Heart left ventricle (tissue), 16 donors: ENCODE data around the gene CDC42EP3. TPM values are rescaled to one million over a fixed set of nuclear protein-coding genes. Genes with fewer than 3 reads are reported as not detected.

Experiments
- ATAC-seq, 4 donors: fragments of 200-7000 bp; cut with Tn5 transposase; one replicate each; pipeline ENCODE4 v1.9.1; 2020 to 2022; ENCODE audit warnings: moderate library complexity in 4 of 4, mild to moderate bottlenecking in 3 of 4, moderate number of reproducible peaks in 1 of 4
- DNase-seq, 5 donors: peaks; one replicate each; pipeline ENCODE4 v3.0.0-alpha.2; 2020
- H3K27ac ChIP-seq, 12 donors: fragments of 200-600 bp; sonication (generic) in 4 of 12; one replicate each; pipeline versions ENCODE4 v1.5.0 to v1.8.0; 2016 to 2022; ENCODE audit warnings: mild to moderate bottlenecking in 2 of 12
- H3K27me3 ChIP-seq, 9 donors: fragments of 200-600 bp; sonication (generic) in 2 of 9; one replicate each; pipeline versions ENCODE4 v1.5.1 to v1.8.0; 2016 to 2022; ENCODE audit warnings: mild to moderate bottlenecking in 3 of 9
- H3K36me3 ChIP-seq, 9 donors: fragments of 200-600 bp; sonication (generic) in 2 of 9; one replicate each; pipeline versions ENCODE4 v1.5.0 to v1.8.0; 2018 to 2022; ENCODE audit warnings: mild to moderate bottlenecking in 2 of 9
- H3K4me1 ChIP-seq, 12 donors: fragments of 200-600 bp; sonication (generic) in 4 of 12; one replicate each; pipeline versions ENCODE4 v1.5.0 to v1.8.0; 2016 to 2022; ENCODE audit warnings: mild to moderate bottlenecking in 3 of 12
- H3K4me3 ChIP-seq, 12 donors: fragments of 200-600 bp; sonication (generic) in 4 of 12; one replicate each; pipeline versions ENCODE4 v1.5.0 to v1.8.0; 2017 to 2022; ENCODE audit warnings: mild to moderate bottlenecking in 9 of 12, moderate library complexity in 4 of 12
- H3K9me3 ChIP-seq, 12 donors: fragments of 200-600 bp; sonication (generic) in 4 of 12; one replicate each; pipeline versions ENCODE4 v1.5.0 to v1.8.0; 2016 to 2022; ENCODE audit warnings: mild to moderate bottlenecking in 1 of 12
- POLR2A ChIP-seq, 2 donors: fragments of 450-650 bp; IDR thresholded peaks; one replicate each; pipeline ENCODE4 v1.6.1; 2017; ENCODE audit warnings: antibody characterized with exemption in 2 of 2, mild to moderate bottlenecking in 2 of 2, moderate library complexity in 2 of 2
- WGBS, 4 donors: extraction: QIAGEN DNeasy Blood & Tissue Kit in 2 of 4; methylation state at CpG; one replicate each; pipeline versions ENCODE4 v1.1.5 to v1.1.7; 2013 to 2018; 5-methylcytosine and 5-hydroxymethylcytosine counted together
- intact Hi-C, 10 donors: fragments of 100-400 bp; cut with DNase I; formaldehyde crosslinking; loops; one replicate each; pipeline versions ENCODE4 v1.11.1 to v1.14.2; 2022
- polyA plus RNA-seq, 2 donors: library from polyadenylated mRNA; stranded (reverse); fragments of 200-250 nt; gene quantifications; one replicate each; pipeline ENCODE4 v1.2.3, GENCODE V29; 2013
- total RNA-seq, 9 donors: library from RNA; depleted of rRNA in 2 of 9; stranded (reverse); fragments of >200 nt in 2 of 9; fragmentation: NEBNext Ultra II Directional in 3 of 9; extraction: Animal tissue kit (Norgen Biotek cat#: 25700) in 3 of 9; gene quantifications; one replicate each; pipeline versions ENCODE4 v1.1.0 to v1.2.4, GENCODE V29; 2016 to 2023
- TF ChIP-seq, protein P1 (sequence below), 12 donors: fragments of 200-600 bp; sonication (generic) in 4 of 12; IDR thresholded peaks; one replicate each; pipeline versions ENCODE4 v1.5.0 to v1.8.0; 2018 to 2022; ENCODE audit warnings: antibody characterized with exemption in 12 of 12, mild to moderate bottlenecking in 5 of 12
- donor health status: ischemic (EF 13 %, LVEDD 7.1; RV severe dilation, severe dysfunction).
- donor health status: healthy with polysubstance abuse.
- donor health status: DM: no; HTN: yes; CAD: no.
- donor health status: DM: no; HTN: no; CAD: no.
- donor health status: ischemic (EF 25% LVEDD 6.9; RV normal size, moderate dysfunction).
- donor health status: ischemic (EF 25% LVEDD 5.7; RV mildly dilated, moderate dysfunction).
- donor health status: healthy.
- donor health status: DM: yes; HTN: yes; CAD: no.
- donor health status: ischemic (EF 35%, LVEDD 5.7; RV mildly dilated, moderate dysfunction).
- donor health status: nonischemic (EF 11% LVEDD 7.7; RV severe dilation, severe dysfunction).
- donor health status: DM: yes; HTN: yes; CAD: no.
- donor health status: PGD.
- donor health status: ischemic (EF 29% LVEDD 5.4; RV normal size, mild dysfunction).
- donor health status: nonischemic (EF 23%, LVEDD 6.1; RV moderate dilation, normal function).

Gene CDC42EP3
- total and polyA plus RNA-seq, 11 donors = 32.5 to 189 (median 111) TPM

DNA sequence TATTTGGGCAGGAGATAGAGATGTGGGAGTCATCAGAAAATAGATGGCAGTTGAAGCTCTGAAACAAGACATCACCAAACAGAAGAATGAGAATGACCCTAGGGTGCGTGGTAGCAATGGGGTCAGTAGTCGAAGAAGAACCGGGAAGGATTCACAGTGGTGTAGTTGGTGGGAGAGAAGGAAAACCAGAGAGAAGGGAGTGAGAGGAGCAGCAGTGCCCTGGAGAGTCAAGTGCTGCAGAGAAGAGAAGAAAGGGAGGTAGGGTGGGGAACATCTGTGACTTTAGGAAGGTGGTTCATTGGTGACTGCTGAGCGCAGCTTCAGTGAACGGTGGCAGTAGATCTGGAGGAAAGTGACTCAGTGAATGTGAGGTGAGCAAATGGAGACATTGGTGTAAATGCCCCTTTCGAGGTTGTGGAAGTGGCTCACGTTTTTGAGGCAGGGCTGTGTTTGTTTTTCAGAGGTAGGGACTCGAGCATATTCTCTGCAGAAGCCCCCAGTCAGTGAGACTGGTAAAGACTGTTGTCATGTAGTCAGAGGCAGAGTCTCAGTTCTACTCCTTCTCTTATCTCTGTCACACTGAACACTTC, 36.4 kb downstream of the CDC42EP3 start:
- H3K27me3 ChIP-seq = no peaks in the 10 kb centered on the region
- peaks cover 0 to 65% (median 15%) of the 10 kb centered on the region in 12 donors for H3K4me1 ChIP-seq
- intact Hi-C loops = no loop called here
- peak overlapping the region in 1 of 12 donors; percentile 47 for H3K27ac ChIP-seq
- ATAC-seq (no peak), DNase-seq (no peak)
- no peaks in the 10 kb centered on the region for H3K36me3 ChIP-seq
- no peak for TF ChIP-seq POLR2A (IDR thresholded peaks at IDR 0.05)
- TF ChIP-seq, protein P1, sequence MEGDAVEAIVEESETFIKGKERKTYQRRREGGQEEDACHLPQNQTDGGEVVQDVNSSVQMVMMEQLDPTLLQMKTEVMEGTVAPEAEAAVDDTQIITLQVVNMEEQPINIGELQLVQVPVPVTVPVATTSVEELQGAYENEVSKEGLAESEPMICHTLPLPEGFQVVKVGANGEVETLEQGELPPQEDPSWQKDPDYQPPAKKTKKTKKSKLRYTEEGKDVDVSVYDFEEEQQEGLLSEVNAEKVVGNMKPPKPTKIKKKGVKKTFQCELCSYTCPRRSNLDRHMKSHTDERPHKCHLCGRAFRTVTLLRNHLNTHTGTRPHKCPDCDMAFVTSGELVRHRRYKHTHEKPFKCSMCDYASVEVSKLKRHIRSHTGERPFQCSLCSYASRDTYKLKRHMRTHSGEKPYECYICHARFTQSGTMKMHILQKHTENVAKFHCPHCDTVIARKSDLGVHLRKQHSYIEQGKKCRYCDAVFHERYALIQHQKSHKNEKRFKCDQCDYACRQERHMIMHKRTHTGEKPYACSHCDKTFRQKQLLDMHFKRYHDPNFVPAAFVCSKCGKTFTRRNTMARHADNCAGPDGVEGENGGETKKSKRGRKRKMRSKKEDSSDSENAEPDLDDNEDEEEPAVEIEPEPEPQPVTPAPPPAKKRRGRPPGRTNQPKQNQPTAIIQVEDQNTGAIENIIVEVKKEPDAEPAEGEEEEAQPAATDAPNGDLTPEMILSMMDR (IDR thresholded peaks at IDR 0.05) = no peak
- WGBS, 4 donors = 90 to 96% (median 93%) methylated on average over 8 of the region's 8 CpGs
- no peak overlapping the region for H3K4me3 ChIP-seq
- no peaks in the 10 kb centered on the region for H3K9me3 ChIP-seq

DNA sequence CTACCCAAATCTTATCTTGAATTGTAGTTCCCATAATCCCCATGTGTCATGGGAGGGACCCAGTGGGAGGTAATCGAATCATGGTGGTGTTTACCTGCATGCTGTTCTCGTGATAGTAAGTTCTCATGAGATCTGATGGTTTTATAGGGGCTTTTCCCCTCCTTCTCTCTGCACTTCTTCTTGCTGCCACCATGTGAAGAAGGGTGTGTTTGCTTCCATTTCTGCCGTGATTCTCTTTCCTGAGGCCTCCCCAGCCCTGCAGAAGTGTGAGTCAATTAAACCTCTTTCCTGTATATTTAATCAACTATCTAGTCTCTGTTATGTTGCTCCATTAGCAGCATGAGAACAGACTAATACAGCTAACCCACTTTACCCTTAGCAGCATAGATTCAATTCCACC, 37.6 kb downstream of the CDC42EP3 start:
- no peaks in the 10 kb centered on the region for H3K36me3 ChIP-seq
- H3K4me3 ChIP-seq = no peak overlapping the region
- WGBS, 4 donors = 79 to 94% (median 84%) methylated on average over 3 of the region's 3 CpGs
- no peaks in the 10 kb centered on the region for H3K27me3 ChIP-seq
- no peak overlapping the region for H3K27ac ChIP-seq
- no peak for ATAC-seq
- TF ChIP-seq POLR2A (IDR thresholded peaks at IDR 0.05) = no peak
- H3K4me1 ChIP-seq = peaks cover 0 to 65% (median 20%) of the 10 kb centered on the region in 12 donors
- intact Hi-C loops = no loop called here
- DNase-seq = no peak
- H3K9me3 ChIP-seq = no peaks in the 10 kb centered on the region

DNA sequence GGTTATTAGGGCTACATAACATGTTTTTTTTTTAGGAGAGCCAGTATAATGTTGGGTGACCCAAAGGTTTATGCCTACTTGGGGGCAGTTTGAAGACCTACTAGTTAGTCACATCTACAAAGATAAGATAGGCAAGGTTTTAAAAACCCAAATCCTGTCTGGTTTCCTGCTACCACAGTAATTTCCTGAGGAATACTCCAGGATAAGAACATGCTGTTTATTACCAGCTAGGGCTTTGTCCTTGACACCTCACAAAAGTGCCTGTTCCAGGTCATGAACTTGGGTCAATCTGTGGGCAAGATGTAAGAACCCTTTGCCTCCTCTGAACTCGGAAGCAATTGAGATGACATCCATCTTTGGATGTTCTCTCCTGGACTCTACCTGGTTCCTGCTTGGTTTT, 38.2 kb downstream of the CDC42EP3 start:
- ATAC-seq = no peak
- H3K36me3 ChIP-seq = no peaks in the 10 kb centered on the region
- H3K4me1 ChIP-seq = peaks cover 0 to 59% (median 17%) of the 10 kb centered on the region in 12 donors
- no peaks in the 10 kb centered on the region for H3K9me3 ChIP-seq
- no peak overlapping the region for H3K4me3 ChIP-seq
- no peak overlapping the region for H3K27ac ChIP-seq
- DNase-seq = no peak
- no peak for TF ChIP-seq POLR2A (IDR thresholded peaks at IDR 0.05)
- TF ChIP-seq, protein P1 (IDR thresholded peaks at IDR 0.05) = no peak
- H3K27me3 ChIP-seq = no peaks in the 10 kb centered on the region
- intact Hi-C loops = no loop called here
- 68 to 83% (median 73%) methylated on average over 1 of the region's 1 CpG for whole genome bisulfite sequencing, 4 donors

DNA sequence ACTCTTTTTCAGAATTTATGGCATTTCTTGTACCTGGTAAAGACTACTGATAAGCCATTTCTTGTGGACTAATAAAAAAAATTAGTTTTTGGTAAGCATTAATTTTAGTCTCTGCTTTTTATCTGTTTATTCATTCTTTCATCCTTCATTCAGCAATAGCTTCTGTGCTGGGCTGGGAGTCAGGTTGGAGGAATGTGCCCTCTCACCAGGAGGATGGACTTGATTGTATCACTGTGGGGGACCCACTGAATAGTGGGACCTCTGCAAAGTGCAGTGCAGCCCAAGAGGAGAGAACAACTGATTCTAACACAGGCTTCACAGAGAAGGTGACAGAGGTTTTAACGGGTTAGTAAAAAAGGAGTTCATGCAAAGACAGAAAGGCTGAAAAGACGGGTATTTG, 39.1 kb downstream of the CDC42EP3 start:
- WGBS, 4 donors = 73 to 93% (median 92%) methylated on average over 2 of the region's 2 CpGs
- H3K27ac ChIP-seq = no peak overlapping the region
- no peak for TF ChIP-seq POLR2A (IDR thresholded peaks at IDR 0.05)
- TF ChIP-seq, protein P1 (IDR thresholded peaks at IDR 0.05) = no peak
- no peaks in the 10 kb centered on the region for H3K36me3 ChIP-seq
- no peaks in the 10 kb centered on the region for H3K9me3 ChIP-seq
- ATAC-seq (no peak), DNase-seq (no peak)
- H3K4me3 ChIP-seq = no peak overlapping the region
- H3K4me1 ChIP-seq = peaks cover 0 to 52% (median 10%) of the 10 kb centered on the region in 12 donors
- no peaks in the 10 kb centered on the region for H3K27me3 ChIP-seq
- intact Hi-C loops = no loop called here

DNA sequence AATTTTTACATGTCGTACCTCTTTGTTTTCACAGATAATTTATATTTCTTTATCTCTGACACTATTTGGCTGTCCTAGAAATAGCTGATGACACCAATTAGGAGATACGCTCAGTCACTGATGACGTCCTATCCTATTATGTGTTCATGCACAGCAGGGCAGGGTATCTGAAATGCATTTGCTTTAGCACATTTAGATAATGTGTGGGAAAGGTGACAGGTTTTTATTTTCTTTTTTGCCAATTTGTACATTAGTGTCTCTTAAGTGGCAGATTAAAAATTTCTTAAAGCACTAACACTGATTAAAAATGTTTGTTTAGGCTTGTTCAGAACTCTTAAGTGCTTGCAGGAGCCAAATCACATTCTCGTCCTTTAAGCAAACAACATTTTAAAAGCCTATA, 39.7 kb downstream of the CDC42EP3 start:
- Histone ChIP-seq H3K4me3 (no peak overlapping the region), H3K36me3 (no peaks in the 10 kb centered on the region), H3K9me3 (no peaks in the 10 kb centered on the region), H3K27me3 (no peaks in the 10 kb centered on the region), H3K27ac (peak overlapping the region in 1 of 12 donors; percentile 13), H3K4me1 (peaks cover 0 to 52% (median 9%) of the 10 kb centered on the region in 12 donors)
- DNase-seq (no peak), ATAC-seq (peak in 3 of 4 donors; percentile 59 to 77 (median 76))
- TF ChIP-seq, protein P1 (IDR thresholded peaks at IDR 0.05) = no peak
- TF ChIP-seq POLR2A (IDR thresholded peaks at IDR 0.05) = no peak
- intact Hi-C loops = no loop called here
- WGBS, 4 donors = 47 to 60% (median 56%) methylated on average over 4 of the region's 4 CpGs
